ENCODE measurements around the gene RTN4R.

Gene RTN4R

GRCh38 chr22:20192293-20192971 is 75.7 kb downstream of the RTN4R start:
- TF ChIP-seq REST (IDR thresholded peaks at IDR 0.05; ENCODE audit: insufficient read depth in 1 of 2, low read depth in 2 of 2, low read length in 2 of 2) (no peak), FOXP2 (optimal IDR thresholded peaks at IDR 0.05; ENCODE audit: borderline replicate concordance, extremely low read depth, extremely low read length, insufficient read depth) (no peak), SIN3A (IDR thresholded peaks at IDR 0.05; ENCODE audit: borderline replicate concordance, insufficient read depth, low read length) (no peak), POLR2AphosphoS5 (IDR thresholded peaks at IDR 0.05; ENCODE audit: low read depth, low read length) (no peak), TAF1 (IDR thresholded peaks at IDR 0.05; ENCODE audit: borderline replicate concordance, insufficient read depth, low read length) (no peak)

- TF ChIP-seq REST (IDR thresholded peaks at IDR 0.05; ENCODE audit: insufficient read depth in 1 of 2, low read depth in 2 of 2, low read length in 2 of 2) (no peak), TAF1 (IDR thresholded peaks at IDR 0.05; ENCODE audit: borderline replicate concordance, insufficient read depth, low read length) (no peak), POLR2AphosphoS5 (IDR thresholded peaks at IDR 0.05; ENCODE audit: low read depth, low read length) (no peak), FOXP2 (optimal IDR thresholded peaks at IDR 0.05; ENCODE audit: borderline replicate concordance, extremely low read depth, extremely low read length, insufficient read depth) (no peak), SIN3A (IDR thresholded peaks at IDR 0.05; ENCODE audit: borderline replicate concordance, insufficient read depth, low read length) (no peak)
Measured at GRCh38 chr22:20191803-20192202, 76.3 kb downstream of the RTN4R start.

Measured in PFSK-1 (cell line).